Hepatocyte (in vitro differentiated cells): Measurements from ENCODE around the gene ATP8B4.

Experiments used
- CTCF ChIP-seq: fragments of 200-600 bp; sonication (generic); IDR thresholded peaks from 2 replicates; pipeline ENCODE4 v1.5.1; 2016; ENCODE audit warnings: antibody characterized with exemption, mild to moderate bottlenecking; ENCODE audit not compliant: poor library complexity
- EZH2phosphoT487 ChIP-seq: fragments of 200-600 bp; sonication (generic); IDR thresholded peaks from one replicate; pipeline ENCODE4 v1.6.1; 2018; ENCODE audit warnings: antibody characterized with exemption, mild to moderate bottlenecking, low read depth, moderate library complexity; ENCODE audit not compliant: unreplicated experiment, severe bottlenecking

GRCh38 chr15:49979705-49980382 is 139.2 kb downstream of the ATP8B4 start:
- TF ChIP-seq CTCF: no peak
- no peak for TF ChIP-seq EZH2phosphoT487
